HG02759 (cell line): ENCODE data around the gene ARX.

Experiments used
- ATAC-seq: cut with Tn5 transposase; IDR thresholded peaks from one replicate; pipeline ENCODE4 v1.9.1; 2021; ENCODE audit warnings: mild to moderate bottlenecking, moderate library complexity; ENCODE audit not compliant: unreplicated experiment

ARX gene

DNA sequence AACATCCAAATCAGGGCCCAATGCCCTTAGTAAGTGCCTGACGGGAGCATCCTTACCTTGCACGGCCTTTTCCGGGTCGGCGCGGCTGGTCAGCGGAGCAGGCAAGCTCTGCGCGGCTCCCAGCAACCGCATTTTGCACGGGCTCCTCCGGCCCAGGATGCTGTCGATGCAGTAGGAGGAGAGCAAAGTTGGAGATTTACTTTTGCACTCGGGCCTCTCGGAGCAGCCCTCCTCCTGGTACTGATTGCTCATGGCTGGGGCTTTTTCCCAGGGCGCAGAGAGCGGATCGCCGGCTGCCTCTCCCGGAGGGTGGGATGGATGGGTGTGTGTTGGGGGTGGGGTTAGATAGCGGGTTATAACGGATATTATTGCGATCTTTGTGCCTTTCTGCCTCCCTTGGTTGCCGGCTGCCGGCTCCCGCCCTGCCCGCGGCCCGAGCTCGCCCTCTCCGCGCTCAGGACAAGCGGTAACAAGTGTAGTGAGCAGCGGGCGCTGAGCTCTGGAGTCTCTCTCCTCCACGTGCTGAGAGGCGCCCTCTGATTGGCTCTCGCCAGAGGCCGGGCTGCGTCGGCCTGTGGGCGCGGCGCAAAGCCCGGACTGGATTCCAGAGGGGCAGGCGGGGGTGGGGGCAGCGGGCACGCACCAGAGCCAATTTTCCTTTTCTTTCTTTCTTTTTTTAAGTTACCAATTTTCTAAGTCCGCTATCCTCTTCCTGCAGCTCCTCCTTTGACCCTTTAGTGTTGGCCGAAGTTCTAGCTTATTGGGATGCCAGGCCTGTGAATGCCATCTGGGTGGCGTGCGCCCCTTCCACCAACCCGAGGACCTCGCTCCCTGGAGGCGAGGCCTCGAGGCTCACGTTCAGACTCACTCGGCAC, at the start of gene ARX:
ARX (minus strand) TSS at position 480 of the 875 bp plus-strand sequence; CDS start at position 252, 228 bp downstream.
- peak; percentile 68 for ATAC-seq

DNA sequence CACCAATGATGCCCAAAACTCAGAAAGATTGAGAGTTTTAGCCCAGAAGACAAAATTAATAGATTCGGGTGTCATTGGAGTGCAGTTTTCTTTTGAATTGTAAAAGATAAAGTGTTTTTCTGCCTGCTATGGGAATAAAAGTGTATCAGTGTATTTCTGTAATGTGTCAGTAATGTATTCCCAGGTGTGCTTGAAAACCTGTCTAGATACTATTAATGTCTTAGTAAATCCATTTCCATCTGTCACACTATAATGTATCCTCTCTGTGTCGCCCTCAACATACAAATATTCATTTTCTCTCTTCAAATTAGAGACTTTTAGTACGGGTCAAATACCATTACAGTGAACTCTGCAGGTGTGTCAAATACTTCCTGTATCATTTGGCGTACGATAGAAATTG, 43.5 kb upstream of the ARX start:
- no peak for ATAC-seq

DNA sequence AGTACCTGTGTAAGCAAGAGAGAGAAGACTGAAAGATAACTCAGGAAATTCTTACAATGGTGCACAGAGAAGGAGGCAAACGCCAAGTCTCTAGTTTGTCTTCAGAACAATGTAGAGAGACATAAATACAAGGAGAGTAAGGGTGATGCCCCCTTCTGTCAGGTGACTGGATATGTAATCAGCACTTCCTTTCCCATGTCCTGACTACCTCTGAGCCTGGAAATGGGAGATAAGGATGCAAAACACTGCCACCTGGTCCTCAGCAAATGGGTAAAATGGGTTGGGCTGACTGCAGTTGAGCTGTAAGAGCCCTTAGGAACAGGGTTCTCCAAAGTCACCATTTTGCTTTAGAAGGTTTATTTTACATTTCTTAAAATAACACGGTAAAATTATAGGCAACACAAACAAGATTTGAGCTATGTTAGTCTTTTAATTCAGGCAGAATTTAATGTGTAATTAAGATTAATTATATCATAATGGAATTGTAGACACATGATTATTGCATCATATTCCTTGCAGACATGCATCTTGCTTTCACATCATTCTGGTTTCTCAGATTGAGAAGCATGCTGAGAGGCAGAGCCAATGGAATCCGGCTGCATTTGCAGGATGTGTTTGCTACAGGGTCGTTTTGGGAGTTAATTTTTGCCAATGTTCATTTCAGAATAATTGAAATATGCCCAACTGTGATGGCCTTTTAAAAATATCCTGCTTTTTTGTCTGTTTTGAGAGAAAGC, 37.2 kb upstream of the ARX start:
- no peak for ATAC-seq

DNA sequence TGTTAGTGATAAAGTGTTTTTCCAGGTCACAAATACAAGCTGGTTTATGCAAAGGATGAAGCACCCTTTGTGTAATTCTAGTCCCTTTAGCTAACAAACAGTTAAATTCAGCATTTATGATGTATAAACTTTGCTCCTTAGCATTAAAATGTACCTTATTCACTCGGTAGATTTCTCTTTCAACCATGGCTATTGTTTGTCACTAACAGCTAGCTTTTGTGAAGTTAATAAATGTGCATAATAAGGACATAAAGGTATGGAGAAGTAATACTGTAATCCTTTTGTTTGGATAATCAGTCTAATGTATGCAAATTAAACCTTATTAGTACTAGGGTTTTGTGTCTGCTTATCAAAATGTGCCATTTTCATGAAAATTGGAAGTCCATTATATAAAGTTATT, 34.2 kb upstream of the ARX start:
- ATAC-seq: no peak

DNA sequence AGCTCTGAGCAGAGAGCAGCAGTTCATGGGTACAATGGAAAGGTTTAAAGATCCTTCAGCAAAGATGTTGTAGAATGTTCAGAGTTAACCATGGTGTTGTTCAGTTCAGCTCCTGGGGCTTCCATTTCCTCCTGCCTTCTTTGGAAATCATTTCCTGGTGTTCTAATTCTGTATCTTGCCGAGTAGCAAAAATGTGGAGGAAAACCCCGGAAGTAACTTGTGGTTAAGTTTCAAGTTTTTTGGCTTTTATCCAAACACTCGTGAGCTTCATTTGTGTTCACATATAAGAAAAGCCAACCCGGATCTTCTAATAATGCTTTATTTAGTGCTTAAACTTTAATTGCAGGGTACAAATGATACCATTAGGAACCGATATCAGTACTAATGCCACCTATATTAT, 33.6 kb upstream of the ARX start:
- no peak for ATAC-seq

DNA sequence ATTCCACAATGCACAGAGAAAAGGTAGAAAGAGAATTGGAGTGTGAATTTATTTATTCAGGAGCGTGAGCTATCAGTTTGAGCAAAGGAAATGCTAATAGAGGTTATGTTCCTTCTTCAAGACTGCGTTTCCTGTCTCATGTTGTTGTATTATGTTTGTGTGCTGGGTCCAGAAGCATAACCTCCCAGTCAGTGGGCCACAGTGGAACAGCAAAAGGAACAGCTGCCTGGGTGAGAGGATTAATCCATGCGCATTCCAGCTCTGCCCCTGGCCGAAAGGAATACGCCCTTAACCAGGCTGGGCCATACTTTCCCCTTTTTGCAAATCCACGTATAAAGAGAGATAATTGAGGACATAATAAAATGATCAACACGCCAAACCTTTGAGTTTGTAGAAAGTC, 32.4 kb upstream of the ARX start:
- ATAC-seq: no peak

DNA sequence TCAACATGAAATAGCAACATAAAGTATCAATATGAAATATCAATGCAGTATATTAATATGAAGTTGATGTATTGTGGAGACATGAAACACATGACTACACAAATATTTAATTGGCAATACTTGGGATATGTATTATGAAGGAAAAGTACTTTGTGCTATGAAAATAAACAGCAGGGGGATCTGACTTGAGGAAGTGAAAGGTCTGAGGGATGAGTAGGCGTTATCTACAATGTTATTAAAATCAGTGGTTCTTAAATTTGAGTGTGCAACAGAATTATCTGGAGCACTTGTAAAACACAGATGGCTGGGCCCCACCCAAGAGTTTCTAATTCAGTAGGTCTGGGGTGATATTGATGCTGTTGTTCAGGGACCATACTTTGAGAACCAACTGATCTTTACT, 27.4 kb upstream of the ARX start:
- ATAC-seq: no peak

DNA sequence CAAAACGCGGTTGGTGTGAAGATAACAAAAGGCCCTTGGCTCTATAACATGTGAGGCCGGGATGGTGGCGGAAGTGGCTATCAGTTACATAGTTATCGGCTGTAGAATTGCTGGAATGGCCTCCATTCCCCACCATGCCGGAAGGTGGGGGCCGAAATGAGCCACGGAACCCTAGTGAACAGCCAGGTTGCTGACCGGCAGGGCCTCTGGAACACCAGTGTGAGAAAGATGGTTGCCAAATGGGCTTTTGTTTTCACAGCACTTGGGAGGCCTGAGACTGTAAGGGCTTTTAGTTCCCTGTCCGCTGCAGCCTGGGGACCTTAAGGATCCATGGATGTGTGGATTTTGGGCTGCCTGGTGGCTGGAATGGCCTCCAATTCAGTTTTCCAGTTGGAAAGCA, 23.3 kb upstream of the ARX start:
- ATAC-seq: no peak

DNA sequence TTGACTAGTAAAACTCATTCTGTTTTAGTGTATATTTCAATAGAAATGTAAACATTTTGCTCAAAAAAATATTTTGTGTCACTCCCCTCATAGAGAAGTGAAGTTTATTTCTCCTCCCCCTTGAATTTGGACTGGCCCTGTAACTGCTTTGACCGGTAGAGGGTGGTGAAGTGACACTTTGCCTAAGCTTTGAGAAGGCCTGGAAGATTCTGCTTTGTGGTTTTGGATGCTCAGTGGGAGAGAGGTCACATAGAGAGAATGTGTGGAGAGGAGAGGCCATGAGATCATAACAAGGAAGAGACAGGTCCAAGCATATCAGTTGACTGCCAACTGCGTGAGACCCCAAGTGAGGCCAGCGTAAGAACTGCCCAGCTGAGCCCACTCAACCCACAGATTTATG, 19.1 kb upstream of the ARX start:
- no peak for ATAC-seq

DNA sequence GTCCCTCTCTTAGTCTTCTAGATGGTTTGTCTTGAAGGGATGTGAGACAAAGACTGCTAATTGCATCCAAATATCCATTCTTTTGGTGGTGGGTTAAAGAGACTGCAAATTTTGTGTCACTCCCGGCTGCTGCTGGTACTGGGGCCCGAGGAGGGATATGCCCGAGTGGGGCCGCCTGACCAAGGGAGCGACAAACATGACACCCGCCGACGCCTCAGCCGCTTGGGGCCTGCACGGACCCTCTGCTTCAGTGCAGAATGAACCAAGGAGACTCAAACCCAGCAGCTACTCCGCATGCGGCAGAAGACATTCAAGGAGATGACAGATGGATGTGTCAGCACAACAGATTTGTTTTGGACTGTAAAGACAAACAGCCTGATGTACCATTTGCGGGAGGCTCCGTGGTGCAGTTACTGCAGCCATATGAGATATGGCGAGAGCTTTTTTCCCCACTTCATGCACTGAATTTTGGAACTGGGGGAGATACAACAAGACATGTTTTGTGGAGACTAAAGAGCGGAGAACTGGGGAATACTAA, 13.6 kb upstream of the ARX start:
- ATAC-seq: no peak

DNA sequence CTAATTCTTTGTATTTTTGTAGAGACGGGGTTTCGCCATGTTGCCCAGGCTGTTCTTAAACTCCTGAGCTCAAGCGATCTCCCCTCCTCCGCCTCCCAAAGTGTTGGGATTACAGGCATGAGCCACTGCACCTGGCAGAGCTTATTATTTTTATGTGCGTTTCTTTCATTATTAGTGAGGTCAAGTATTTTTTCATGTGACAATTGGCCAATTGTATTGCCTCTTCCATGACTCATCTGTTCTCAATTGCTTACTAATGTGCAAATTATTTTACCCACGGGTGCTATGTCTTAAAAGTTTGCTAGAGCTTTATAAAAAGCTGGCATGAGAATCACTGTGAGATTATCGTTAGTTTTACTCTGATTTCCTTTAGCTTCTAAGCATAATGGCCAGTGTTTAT, 13.0 kb upstream of the ARX start:
- no peak for ATAC-seq

DNA sequence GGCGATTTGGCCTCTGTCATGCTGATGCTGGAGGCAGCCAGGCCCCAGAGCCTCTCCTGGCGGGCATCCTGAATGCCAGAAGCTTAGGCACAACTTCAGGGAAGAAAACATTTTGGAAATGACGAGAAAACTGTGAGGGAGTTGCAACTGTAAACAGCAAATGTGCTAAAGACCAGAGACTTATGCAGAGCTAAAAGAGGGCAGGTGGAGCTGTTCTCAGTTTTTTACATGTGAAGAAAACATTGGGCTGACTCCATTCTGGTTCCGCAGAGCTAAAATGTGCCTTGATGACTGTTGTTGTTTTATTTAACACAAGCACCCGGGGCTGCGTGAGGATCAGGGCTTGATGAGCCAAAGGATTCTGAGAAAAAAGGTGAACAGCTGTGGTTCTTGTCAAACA, 10.8 kb upstream of the ARX start:
- no peak for ATAC-seq

DNA sequence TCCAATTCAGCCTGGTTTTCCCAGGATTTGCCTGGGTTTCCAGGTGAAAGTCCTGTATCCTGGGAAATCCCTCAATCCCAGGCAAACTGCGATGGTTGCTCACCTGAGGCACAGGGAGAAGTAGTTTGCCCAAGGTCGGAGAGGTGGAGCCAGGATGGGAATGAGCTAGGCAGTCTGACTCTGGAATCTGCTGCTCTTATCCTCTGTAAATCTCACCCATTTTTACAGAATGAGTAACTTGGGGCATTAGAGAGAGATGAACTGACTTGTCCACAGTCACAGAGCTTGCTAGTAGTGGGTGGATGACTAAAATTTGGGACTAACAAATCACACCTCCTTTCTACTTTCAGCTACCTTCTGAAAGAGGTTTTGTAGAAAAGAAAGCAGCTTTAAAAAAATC, 9.8 kb upstream of the ARX start:
- no peak for ATAC-seq

DNA sequence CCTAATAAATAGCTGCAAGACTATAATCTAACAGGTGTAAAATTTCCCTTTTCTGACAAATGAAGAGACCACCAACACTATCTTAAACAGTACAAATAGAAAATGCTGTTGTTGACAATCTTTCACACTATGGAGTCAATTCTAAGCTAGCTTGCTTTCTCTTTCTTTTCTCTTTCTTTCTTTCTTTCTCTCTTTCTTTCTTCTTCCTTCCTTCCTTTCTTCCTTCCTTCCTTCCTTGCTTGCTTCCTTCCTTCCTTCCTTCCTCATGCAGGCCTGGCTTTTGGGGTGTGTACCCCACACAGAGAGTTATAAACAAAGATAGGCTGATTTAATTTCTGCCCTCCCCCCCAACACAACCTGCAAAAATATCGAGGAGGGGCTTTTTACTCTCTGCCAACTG, 8.1 kb upstream of the ARX start:
- ATAC-seq: no peak

DNA sequence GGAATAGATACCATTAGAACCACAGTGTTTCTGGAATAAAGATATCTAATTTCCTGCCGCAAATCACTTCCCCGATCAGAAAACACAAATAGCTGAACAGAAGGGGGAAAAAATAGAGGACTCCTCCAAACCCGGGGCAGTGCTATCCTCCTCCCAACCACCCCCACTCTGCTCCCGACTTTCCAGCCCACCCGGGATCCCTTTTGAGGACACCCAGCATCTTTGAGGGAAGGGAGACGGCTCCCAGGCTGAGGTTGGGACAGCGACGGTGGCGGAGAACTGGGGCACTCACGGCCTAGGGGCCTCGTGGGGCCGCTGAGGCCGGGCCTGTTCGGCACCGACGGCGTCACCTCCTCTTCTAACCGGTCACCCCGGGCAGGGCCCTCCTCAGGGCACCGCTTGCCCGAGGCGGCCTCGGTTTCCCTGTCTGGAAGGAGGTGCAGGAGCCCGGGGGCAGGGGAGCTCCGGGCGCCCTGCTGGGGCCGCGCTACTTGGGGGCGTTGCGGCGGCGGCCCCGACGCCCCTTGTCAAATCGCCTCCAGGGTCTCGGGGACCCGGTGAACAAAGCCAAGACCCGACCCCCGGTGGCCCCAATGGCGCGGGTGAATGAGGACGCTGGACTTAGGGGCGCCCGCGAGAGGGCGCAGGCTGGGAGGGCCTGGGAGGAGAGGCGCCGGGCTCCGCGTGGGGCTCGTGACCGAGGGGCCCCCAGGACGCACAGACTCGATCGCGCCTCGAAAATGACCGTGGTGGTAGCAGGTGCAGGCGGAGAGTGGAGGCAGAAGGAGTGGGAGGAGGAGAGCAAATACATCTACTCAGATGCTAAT, 6.9 kb upstream of the ARX start:
- no peak for ATAC-seq

DNA sequence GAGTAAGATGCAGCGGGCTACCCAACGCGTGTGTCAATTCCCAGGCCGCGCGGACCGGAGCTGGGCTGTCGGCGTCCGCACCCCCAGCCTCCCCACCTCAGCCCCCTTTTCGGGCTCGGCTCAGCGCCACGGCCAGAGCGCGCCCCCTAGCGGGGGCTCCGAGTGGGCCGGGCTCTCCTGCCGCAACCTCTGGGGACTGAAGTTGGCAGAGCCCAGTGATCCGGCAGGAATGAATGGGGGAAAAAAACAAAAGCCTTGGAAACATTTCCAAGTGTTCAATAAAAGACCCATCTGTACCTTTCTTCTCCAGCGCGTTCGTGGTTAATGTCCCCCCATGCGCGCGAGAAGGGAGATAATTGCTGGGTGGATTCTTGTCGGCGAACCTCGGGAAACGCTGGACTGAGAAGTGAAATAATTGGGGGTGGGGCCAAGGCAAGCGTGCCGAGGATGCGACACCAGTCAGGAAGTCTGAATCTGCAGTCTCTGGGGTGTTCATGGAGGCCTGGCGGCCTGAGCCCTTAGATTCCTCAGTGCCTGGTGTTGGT, 5.2 kb upstream of the ARX start:
- ATAC-seq: peak; percentile 72

DNA sequence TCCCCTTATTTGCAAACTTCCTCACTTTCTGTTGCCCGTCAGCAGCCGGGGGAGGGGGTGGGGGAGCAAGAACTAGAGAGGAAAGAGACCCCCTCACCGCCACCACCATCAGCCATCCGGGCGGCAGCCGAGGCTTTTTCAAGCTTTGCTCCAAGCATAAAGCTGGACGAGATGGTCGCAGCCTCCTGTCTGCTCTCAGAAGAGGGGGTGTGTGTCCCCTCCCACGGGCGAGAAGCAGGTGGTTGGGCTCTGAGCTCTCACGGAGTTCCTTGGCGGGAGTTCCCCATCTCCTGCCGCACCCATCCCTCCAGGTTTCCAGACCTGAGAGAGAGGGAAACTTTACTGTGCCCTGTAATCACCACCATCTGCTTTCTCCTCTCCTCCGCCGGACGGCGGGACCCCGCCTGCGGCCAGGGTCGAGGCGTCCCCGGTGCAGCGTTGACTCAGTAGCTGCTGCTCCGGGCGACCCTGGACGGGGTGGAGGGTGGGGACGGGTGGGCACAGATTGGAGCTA, 4.7 kb upstream of the ARX start:
- ATAC-seq: peak; percentile 23

DNA sequence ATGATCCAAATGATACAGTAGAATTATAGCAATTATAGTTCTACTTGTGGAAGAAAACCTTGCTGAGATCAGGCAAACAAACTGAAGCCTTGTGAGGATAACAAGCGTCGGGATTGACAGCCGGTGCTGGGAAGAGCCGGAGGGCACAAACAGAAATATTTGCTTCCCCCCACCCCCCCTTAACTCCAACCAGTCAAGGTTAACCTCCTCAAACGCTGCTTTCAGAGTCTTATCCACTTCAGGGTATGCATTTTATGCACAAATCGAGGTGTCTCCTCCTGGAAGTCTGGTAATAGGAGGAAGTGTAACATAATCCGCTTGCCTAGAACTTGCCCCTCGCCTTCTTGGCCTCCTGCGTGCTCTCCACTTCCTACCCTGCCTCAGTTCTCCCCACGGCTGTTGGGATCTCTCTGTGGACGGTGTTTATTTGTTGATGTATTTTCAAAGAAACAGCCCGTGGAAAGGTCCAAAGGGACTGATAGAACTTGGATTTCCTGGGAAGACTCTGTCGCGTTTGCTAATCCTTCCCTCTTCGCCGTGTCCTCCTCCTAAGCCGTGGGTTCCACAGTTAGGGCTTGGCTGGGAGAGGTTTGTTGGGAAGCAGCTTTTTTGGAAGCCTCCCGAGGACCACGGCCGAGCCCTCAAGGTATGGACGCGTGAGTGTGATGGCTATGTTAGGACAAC, 4.1 kb upstream of the ARX start:
- ATAC-seq: no peak

DNA sequence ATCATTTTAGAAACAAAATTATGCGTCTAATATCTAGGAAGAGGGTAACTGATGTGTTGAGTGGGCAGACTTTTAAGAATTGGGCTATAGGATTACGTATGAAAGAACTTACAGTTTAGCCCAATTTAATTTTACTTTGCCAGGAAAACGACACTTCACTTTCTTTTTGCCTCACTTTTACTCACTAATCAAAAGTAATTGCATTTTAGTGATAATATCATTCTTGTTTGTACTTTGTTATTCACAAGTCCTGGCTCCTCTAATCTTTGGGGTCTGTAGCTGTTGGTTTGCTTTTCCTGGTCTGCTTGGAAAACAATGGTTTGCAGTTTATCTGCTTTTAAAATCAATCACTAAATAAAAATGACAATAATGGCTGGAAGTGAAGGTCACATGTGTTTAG, 2.9 kb upstream of the ARX start:
- no peak for ATAC-seq

DNA sequence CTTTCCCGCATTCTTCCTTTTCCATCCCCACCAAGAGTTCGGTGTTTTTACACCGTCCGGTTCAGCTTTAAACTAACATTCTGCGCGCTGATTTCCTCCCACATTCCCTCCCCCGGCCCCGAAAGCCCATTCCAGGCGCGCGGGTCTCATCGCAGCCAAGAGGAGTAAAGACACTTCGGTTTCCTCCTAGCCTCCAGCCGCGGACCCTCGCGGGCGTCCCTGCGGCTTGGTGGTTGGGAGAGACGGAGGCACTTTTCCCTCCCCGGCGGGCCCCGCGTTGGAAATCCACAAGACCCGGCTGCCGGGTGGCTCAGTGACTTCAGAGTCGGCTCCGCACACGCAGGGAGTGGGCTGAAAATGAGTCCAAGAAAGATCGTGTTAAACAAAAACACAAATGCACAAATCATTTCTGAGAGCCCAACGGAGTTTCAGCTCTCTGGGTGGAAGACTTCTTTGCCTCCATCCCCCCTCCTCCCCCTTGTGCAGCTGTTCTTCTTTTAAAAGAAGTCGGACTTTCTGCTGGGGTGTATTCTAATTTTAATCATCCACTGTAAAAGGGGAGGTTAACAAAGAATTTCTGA, 2.0 kb upstream of the ARX start:
- ATAC-seq: no peak
